Right lobe of liver (tissue), 6 donors: Measurements from ENCODE around the gene CAPRIN1. TPM values are rescaled to one million over a fixed set of nuclear protein-coding genes. Genes with fewer than 3 reads are reported as not detected.

ENCODE experiments used
- ATAC-seq, 4 donors: fragments of 200-7000 bp; cut with Tn5 transposase; one replicate each; pipeline ENCODE4 v1.9.1; 2020; ENCODE audit warnings: mild to moderate bottlenecking in 4 of 4, moderate library complexity in 4 of 4
- DNase-seq, 3 donors: peaks; one replicate each; pipeline ENCODE4 v3.0.0-alpha.2; 2020
- H3K27ac ChIP-seq, 3 donors: fragments of 200-600 bp; one replicate each; pipeline ENCODE4 v1.8.0; 2022
- H3K27me3 ChIP-seq, 2 donors: fragments of 200-600 bp; one replicate each; pipeline ENCODE4 v1.8.0; 2022
- H3K36me3 ChIP-seq, 4 donors: fragments of 200-600 bp; sonication (generic) in 1 of 4; one replicate each; pipeline versions ENCODE4 v1.5.1 to v1.8.0; 2017 to 2022; ENCODE audit warnings: control low read depth in 1 of 4
- H3K4me1 ChIP-seq, 4 donors: fragments of 200-600 bp; sonication (generic) in 1 of 4; one replicate each; pipeline versions ENCODE4 v1.5.1 to v1.8.0; 2017 to 2022; ENCODE audit warnings: control low read depth in 1 of 4
- H3K4me3 ChIP-seq, 3 donors: fragments of 200-600 bp; one replicate each; pipeline ENCODE4 v1.8.0; 2022
- H3K9me3 ChIP-seq, 4 donors: fragments of 200-600 bp; sonication (generic) in 1 of 4; one replicate each; pipeline versions ENCODE4 v1.5.1 to v1.8.0; 2017 to 2022; ENCODE audit warnings: control low read depth in 1 of 4
- CTCF ChIP-seq, 4 donors: fragments of 200-600 bp in 3 of 4; fragments of 450-650 bp in 1 of 4; IDR thresholded peaks; one replicate each; pipeline versions ENCODE4 v1.5.1 to v1.8.0; 2016 to 2022; ENCODE audit warnings: antibody characterized with exemption in 4 of 4, mild to moderate bottlenecking in 2 of 4
- POLR2A ChIP-seq: fragments of 450-650 bp; IDR thresholded peaks from one replicate; pipeline ENCODE4 v1.6.1; 2017; ENCODE audit warnings: antibody characterized with exemption, mild to moderate bottlenecking
- WGBS: methylation state at CpG from one replicate; pipeline ENCODE4 v1.1.6; 2018; ENCODE audit warnings: low coverage, low lambda C conversion rate; ENCODE audit not compliant: insufficient coverage; ENCODE audit errors: missing lambda C conversion rate; 5-methylcytosine and 5-hydroxymethylcytosine counted together
- intact Hi-C, 2 donors: fragments of 100-400 bp; cut with DNase I; formaldehyde crosslinking; loops; one replicate each; pipeline versions ENCODE4 v1.11.2 to v1.14.1; 2022
- total RNA-seq, 6 experiments: library from RNA; depleted of rRNA in 2 of 6; stranded (reverse); fragments of >200 nt in 2 of 6; fragmentation: NEBNext Ultra II Directional in 3 of 6; extraction: Animal tissue kit (Norgen Biotek cat#: 25700) in 3 of 6; gene quantifications; one replicate each; pipeline versions ENCODE4 v1.1.0 to v1.2.4, GENCODE V29; 2016 to 2023
- donor health status: DM: no; HTN: yes; CAD: no.
- donor health status: DM: no; HTN: no; CAD: no.
- donor health status: DM: no; HTN: no; CAD: no.
- donor health status: DM: no; HTN: yes; CAD: no.
- donor health status: DM: no; HTN: yes; CAD: no.

The CAPRIN1 gene
- total RNA-seq, 6 experiments from 2014 or later: 60.0 to 87.6 (median 71.2) TPM

- ATAC-seq (no peak), DNase-seq (no peak)
- intact Hi-C loops: no loop called here
- no peaks in the 10 kb centered on the region for H3K9me3 ChIP-seq
- H3K36me3 ChIP-seq: peaks cover 0 to 76% (median 26%) of the 10 kb centered on the region in 4 donors
- H3K27ac ChIP-seq: no peak overlapping the region
- no peaks in the 10 kb centered on the region for H3K27me3 ChIP-seq
- no peak for TF ChIP-seq CTCF (IDR thresholded peaks at IDR 0.05)
- H3K4me1 ChIP-seq: no peaks in the 10 kb centered on the region
- no peak overlapping the region for H3K4me3 ChIP-seq
- WGBS: 53% methylated on average over 4 of the region's 8 CpGs
These were observed 94.4 kb downstream of the CAPRIN1 start for GRCh38 chr11:34145847-34146381.

- WGBS: 95% methylated on average over 4 of the region's 12 CpGs
These were observed 94.9 kb downstream of the CAPRIN1 start for GRCh38 chr11:34146411-34146810.

GRCh38 chr11:34146866-34147265 lies 95.3 kb downstream of the CAPRIN1 start:
- Histone ChIP-seq H3K36me3 (peaks cover 0 to 69% (median 22%) of the 10 kb centered on the region in 4 donors), H3K4me1 (no peaks in the 10 kb centered on the region), H3K27me3 (no peaks in the 10 kb centered on the region), H3K9me3 (no peaks in the 10 kb centered on the region), H3K27ac (no peak overlapping the region), H3K4me3 (no peak overlapping the region)
- TF ChIP-seq CTCF (IDR thresholded peaks at IDR 0.05): no peak
- TF ChIP-seq POLR2A: no peak
- intact Hi-C loops: no loop called here
- 69% methylated on average over 3 of the region's 5 CpGs for WGBS
- DNase-seq (no peak), ATAC-seq (no peak)

More at GRCh38 chr11:34146411-34146810, 94.9 kb downstream of the CAPRIN1 start:
- no peaks in the 10 kb centered on the region for H3K27me3 ChIP-seq
- peaks cover 0 to 73% (median 25%) of the 10 kb centered on the region in 4 donors for H3K36me3 ChIP-seq
- no peak overlapping the region for H3K27ac ChIP-seq
- DNase-seq (no peak), ATAC-seq (no peak)
- H3K9me3 ChIP-seq: no peaks in the 10 kb centered on the region
- TF ChIP-seq POLR2A (no peak), CTCF (IDR thresholded peaks at IDR 0.05) (no peak)
- no peaks in the 10 kb centered on the region for H3K4me1 ChIP-seq
- H3K4me3 ChIP-seq: no peak overlapping the region
- intact Hi-C loops: no loop called here

- 64% methylated on average over 4 of the region's 8 CpGs for WGBS
- no peaks in the 10 kb centered on the region for H3K9me3 ChIP-seq
- intact Hi-C loops: no loop called here
- no peaks in the 10 kb centered on the region for H3K4me1 ChIP-seq
- no peak for DNase-seq
- no peak overlapping the region for H3K4me3 ChIP-seq
- no peak overlapping the region for H3K27ac ChIP-seq
- TF ChIP-seq POLR2A: no peak
- no peak for TF ChIP-seq CTCF (IDR thresholded peaks at IDR 0.05)
- H3K36me3 ChIP-seq: peaks cover 0 to 67% (median 19%) of the 10 kb centered on the region in 4 donors
- ATAC-seq: no peak
- H3K27me3 ChIP-seq: no peaks in the 10 kb centered on the region
These were observed 96.0 kb downstream of the CAPRIN1 start for GRCh38 chr11:34147581-34147980.
